SU-DHL-6 (cell line): Measurements from ENCODE around the gene CLEC2D.

Experiments
- H2AFZ ChIP-seq: fragments of 200-600 bp; sonication (generic); 2 replicates; pipeline ENCODE4 v1.6.1; 2014; ENCODE audit warnings: low read depth, mild to moderate bottlenecking, moderate library complexity, mixed read lengths, antibody characterized with exemption, low read length; ENCODE audit not compliant: severe bottlenecking
- H3F3A ChIP-seq: fragments of 200-600 bp; shearing (Covaris generic); 2 replicates; pipeline ENCODE4 v1.6.0; 2016; ENCODE audit warnings: antibody characterized with exemption, mild to moderate bottlenecking; ENCODE audit not compliant: insufficient read depth
- H3K27ac ChIP-seq: fragments of 200-600 bp; sonication (generic); 2 replicates; pipeline ENCODE4 v1.5.1; 2016; ENCODE audit warnings: low read depth, mild to moderate bottlenecking, low read length, moderate library complexity, mixed read lengths
- H3K27me3 ChIP-seq: fragments of 200-600 bp; sonication (generic), shearing (Covaris generic); 2 replicates; pipeline ENCODE4 v1.6.0; 2014; ENCODE audit warnings: mild to moderate bottlenecking, low read length
- H3K36me3 ChIP-seq: fragments of 200-600 bp; sonication (generic); 2 replicates; pipeline ENCODE4 v1.6.1; 2014; ENCODE audit warnings: mild to moderate bottlenecking, low read length, mixed read lengths
- H3K4me2 ChIP-seq: fragments of 300-600, 200-600 bp; shearing (Covaris generic), sonication (generic); 2 replicates; pipeline ENCODE4 v1.6.0; 2014; ENCODE audit warnings: low read length, low read depth, mild to moderate bottlenecking; ENCODE audit not compliant: poor library complexity, severe bottlenecking
- H3K4me3 ChIP-seq: fragments of 200-600 bp; sonication (generic); 2 replicates; pipeline ENCODE4 v1.5.1; 2014; ENCODE audit warnings: antibody characterized with exemption, low read length, mild to moderate bottlenecking, mixed read lengths; ENCODE audit not compliant: insufficient read depth, poor library complexity, severe bottlenecking
- H3K79me2 ChIP-seq: fragments of 200-600 bp; sonication (generic); 2 replicates; pipeline ENCODE4 v1.6.1; 2014; ENCODE audit warnings: mild to moderate bottlenecking, low read length, moderate library complexity; ENCODE audit not compliant: insufficient read depth
- H3K9ac ChIP-seq: fragments of 200-600 bp; sonication (generic); 2 replicates; pipeline ENCODE4 v1.7.0; 2014; ENCODE audit warnings: mild to moderate bottlenecking, low read length
- H3K9me2 ChIP-seq: fragments of 200-600 bp; sonication (generic); replicated peaks from 2 replicates; pipeline ENCODE4 v1.6.1; 2014; ENCODE audit warnings: low read length; ENCODE audit not compliant: insufficient read depth
- H3K9me3 ChIP-seq: fragments of 200-600 bp; sonication (generic); 2 replicates; pipeline ENCODE4 v1.6.1; 2014; ENCODE audit warnings: low read length, mixed read lengths; ENCODE audit not compliant: insufficient read depth
- H4K20me1 ChIP-seq: fragments of 200-600 bp; sonication (generic); 2 replicates; pipeline ENCODE4 v1.6.1; 2014; ENCODE audit warnings: low read depth, mild to moderate bottlenecking, antibody characterized with exemption, low read length, moderate library complexity, mixed read lengths
- CTCF ChIP-seq: fragments of 200-600 bp; sonication (generic); IDR thresholded peaks from one replicate; pipeline ENCODE4 v1.5.1; 2017; ENCODE audit warnings: antibody characterized with exemption, mild to moderate bottlenecking, low read length, moderate library complexity; ENCODE audit not compliant: insufficient read depth, poor library complexity, severe bottlenecking
- EZH2phosphoT487 ChIP-seq: fragments of 200-600 bp; sonication (generic), shearing (Covaris generic); conservative IDR thresholded peaks from 2 replicates; pipeline ENCODE4 v1.6.1; 2018; ENCODE audit warnings: mild to moderate bottlenecking, antibody characterized with exemption, low read length, moderate library complexity, mixed read lengths

The CLEC2D gene

GRCh38 chr12:9626821-9627220 lies 42.7 kb upstream of the CLEC2D start:
- Histone ChIP-seq H3K9me3 (no peaks in the 10 kb centered on the region), H3K36me3 (no peaks in the 10 kb centered on the region), H3K79me2 (no peaks in the 10 kb centered on the region), H2AFZ (no peak overlapping the region), H4K20me1 (no peaks in the 10 kb centered on the region), H3K4me3 (no peak overlapping the region), H3K9me2 (no peaks in the 10 kb centered on the region), H3F3A (no peaks in the 10 kb centered on the region), H3K4me2 (no peak overlapping the region), H3K9ac (no peak overlapping the region), H3K27me3 (no peaks in the 10 kb centered on the region), H3K27ac (no peak overlapping the region)
- TF ChIP-seq EZH2phosphoT487 = no peak

- no peak overlapping the region for H2AFZ ChIP-seq
- TF ChIP-seq EZH2phosphoT487 (no peak), CTCF (no peak)
- H3K4me2 ChIP-seq = no peak overlapping the region
- H3K27ac ChIP-seq = no peak overlapping the region
- H3K27me3 ChIP-seq = no peaks in the 10 kb centered on the region
- no peaks in the 10 kb centered on the region for H3K9me2 ChIP-seq
- no peaks in the 10 kb centered on the region for H3F3A ChIP-seq
- no peaks in the 10 kb centered on the region for H3K79me2 ChIP-seq
- no peaks in the 10 kb centered on the region for H4K20me1 ChIP-seq
- no peaks in the 10 kb centered on the region for H3K9me3 ChIP-seq
- no peak overlapping the region for H3K4me3 ChIP-seq
- H3K36me3 ChIP-seq = no peaks in the 10 kb centered on the region
- no peak overlapping the region for H3K9ac ChIP-seq
Observed at GRCh38 chr12:9632766-9633165, 36.7 kb upstream of the CLEC2D start.

- H3K9me3 ChIP-seq = no peaks in the 10 kb centered on the region
- H3K4me2 ChIP-seq = peak overlapping the region; percentile 40
- no peaks in the 10 kb centered on the region for H3K79me2 ChIP-seq
- no peaks in the 10 kb centered on the region for H4K20me1 ChIP-seq
- H3K27ac ChIP-seq = peak overlapping the region; percentile 58
- no peaks in the 10 kb centered on the region for H3F3A ChIP-seq
- H3K9ac ChIP-seq = peak overlapping the region; percentile 37
- H3K27me3 ChIP-seq = no peaks in the 10 kb centered on the region
- TF ChIP-seq CTCF = peak; percentile 49
- no peak for TF ChIP-seq EZH2phosphoT487
- H3K9me2 ChIP-seq = no peaks in the 10 kb centered on the region
- H3K4me3 ChIP-seq = no peak overlapping the region
- peak overlapping the region; percentile 86 for H2AFZ ChIP-seq
- H3K36me3 ChIP-seq = no peaks in the 10 kb centered on the region
Observed at GRCh38 chr12:9634177-9634803, 35.2 kb upstream of the CLEC2D start.

GRCh38 chr12:9634969-9635754 lies 34.4 kb upstream of the CLEC2D start:
- Histone ChIP-seq H4K20me1 (no peaks in the 10 kb centered on the region), H3K9me2 (no peaks in the 10 kb centered on the region), H3K27ac (peak overlapping the region; percentile 58), H3K9ac (peak overlapping the region; percentile 37), H3K4me3 (no peak overlapping the region), H3K79me2 (no peaks in the 10 kb centered on the region), H3F3A (no peaks in the 10 kb centered on the region), H3K27me3 (no peaks in the 10 kb centered on the region), H3K36me3 (no peaks in the 10 kb centered on the region), H2AFZ (peak overlapping the region; percentile 86), H3K4me2 (peak overlapping the region; percentile 40), H3K9me3 (no peaks in the 10 kb centered on the region)
- TF ChIP-seq EZH2phosphoT487 (no peak), CTCF (no peak)
